ENCODE data around the gene RGPD3. TPM values are rescaled to one million over a fixed set of nuclear protein-coding genes. Genes with fewer than 3 reads are reported as not detected.

Gene RGPD3
- total and polyA plus RNA-seq, 4 donors, result 0.07 to 0.85 (median 0.36) TPM

- TF ChIP-seq REST (IDR thresholded peaks at IDR 0.05) (no peak), ATF3 (IDR thresholded peaks at IDR 0.05) (no peak), YY1 (IDR thresholded peaks at IDR 0.05) (no peak), FOXA2 (IDR thresholded peaks at IDR 0.05) (no peak), SP1 (IDR thresholded peaks at IDR 0.05) (no peak), RXRA (IDR thresholded peaks at IDR 0.05) (no peak), TAF1 (conservative IDR thresholded peaks at IDR 0.05) (no peak), RAD21 (IDR thresholded peaks at IDR 0.05) (no peak), EGR1 (IDR thresholded peaks at IDR 0.05; ENCODE audit: low read depth in 2 of 2) (no peak)
- TF ChIP-seq, protein P1, sequence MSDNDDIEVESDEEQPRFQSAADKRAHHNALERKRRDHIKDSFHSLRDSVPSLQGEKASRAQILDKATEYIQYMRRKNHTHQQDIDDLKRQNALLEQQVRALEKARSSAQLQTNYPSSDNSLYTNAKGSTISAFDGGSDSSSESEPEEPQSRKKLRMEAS (IDR thresholded peaks at IDR 0.05), result no peak
- WGBS, result 82% methylated on average over 12 of the region's 12 CpGs
- Histone ChIP-seq H3K9me3 (ENCODE audit: control insufficient read depth in 4 of 4, low read length in 3 of 4) (no peaks in the 10 kb centered on the region), H3K27me3 (ENCODE audit: control insufficient read depth in 4 of 4, insufficient read depth in 4 of 4, low read length in 3 of 4) (no peaks in the 10 kb centered on the region), H3K4me1 (ENCODE audit: control insufficient read depth in 4 of 4, insufficient read depth in 4 of 4, low read length in 3 of 4) (no peaks in the 10 kb centered on the region), H3K9ac (ENCODE audit: low read depth in 1 of 2, low read length in 2 of 2) (no peak overlapping the region), H3K27ac (ENCODE audit: low read depth in 1 of 2, low read length in 2 of 2) (no peak overlapping the region), H3K36me3 (ENCODE audit: control insufficient read depth in 4 of 4, insufficient read depth in 3 of 4, low read depth in 1 of 4, low read length in 3 of 4) (no peaks in the 10 kb centered on the region), H3K4me3 (ENCODE audit: low read depth in 1 of 3, low read length in 3 of 3) (no peak overlapping the region)
- no peak for DNase-seq (ENCODE audit: low spot score)
These were observed 101.9 kb downstream of the RGPD3 start for GRCh38 chr2:106366204-106366885.

DNA sequence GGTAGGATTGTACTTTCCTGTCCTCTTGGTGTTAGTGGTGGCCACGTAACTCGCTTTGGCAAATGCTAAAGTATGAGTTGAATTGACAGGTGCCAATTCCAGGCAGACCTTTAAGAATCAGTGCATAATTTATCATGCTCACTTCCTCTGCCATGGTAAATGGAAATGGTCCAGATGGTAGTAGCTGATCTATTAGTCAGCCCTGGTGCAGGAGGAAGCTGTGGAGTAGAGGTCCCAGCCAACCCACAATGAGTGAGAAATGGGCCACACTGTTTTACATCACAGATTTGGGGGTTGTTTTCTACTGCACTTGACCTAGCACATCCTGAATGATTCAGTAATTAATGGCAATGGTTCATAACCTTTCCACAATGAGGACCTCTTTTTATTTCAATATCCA is 104.4 kb downstream of the RGPD3 start:
- Histone ChIP-seq H3K27ac (ENCODE audit: low read depth in 1 of 2, low read length in 2 of 2) (no peak overlapping the region), H3K4me3 (ENCODE audit: low read depth in 1 of 3, low read length in 3 of 3) (no peak overlapping the region), H3K4me1 (ENCODE audit: control insufficient read depth in 4 of 4, insufficient read depth in 4 of 4, low read length in 3 of 4) (no peaks in the 10 kb centered on the region), H3K36me3 (ENCODE audit: control insufficient read depth in 4 of 4, insufficient read depth in 3 of 4, low read depth in 1 of 4, low read length in 3 of 4) (no peaks in the 10 kb centered on the region), H3K9me3 (ENCODE audit: control insufficient read depth in 4 of 4, low read length in 3 of 4) (no peaks in the 10 kb centered on the region), H3K27me3 (ENCODE audit: control insufficient read depth in 4 of 4, insufficient read depth in 4 of 4, low read length in 3 of 4) (no peaks in the 10 kb centered on the region), H3K9ac (ENCODE audit: low read depth in 1 of 2, low read length in 2 of 2) (no peak overlapping the region)
- no peak for TF ChIP-seq HNF4A (conservative IDR thresholded peaks at IDR 0.05)
- TF ChIP-seq RAD21 (IDR thresholded peaks at IDR 0.05), result no peak
- no peak for TF ChIP-seq EGR1 (IDR thresholded peaks at IDR 0.05; ENCODE audit: low read depth in 2 of 2)
- no peak for TF ChIP-seq SP1 (IDR thresholded peaks at IDR 0.05)
- no peak for TF ChIP-seq RXRA (IDR thresholded peaks at IDR 0.05)
- TF ChIP-seq GABPA (IDR thresholded peaks at IDR 0.05 in 1 of 2, conservative IDR thresholded peaks at IDR 0.05 in 1 of 2), result no peak
- no peak for TF ChIP-seq ATF3 (IDR thresholded peaks at IDR 0.05)
- TF ChIP-seq TAF1 (conservative IDR thresholded peaks at IDR 0.05), result no peak
- no peak for TF ChIP-seq NR2F2 (IDR thresholded peaks at IDR 0.05)
- no peak for TF ChIP-seq HNF4G (IDR thresholded peaks at IDR 0.05)
- TF ChIP-seq FOXA1 (IDR thresholded peaks at IDR 0.05), result no peak
- no peak for TF ChIP-seq YY1 (IDR thresholded peaks at IDR 0.05)
- no peak for TF ChIP-seq REST (IDR thresholded peaks at IDR 0.05)
- TF ChIP-seq, protein P2, sequence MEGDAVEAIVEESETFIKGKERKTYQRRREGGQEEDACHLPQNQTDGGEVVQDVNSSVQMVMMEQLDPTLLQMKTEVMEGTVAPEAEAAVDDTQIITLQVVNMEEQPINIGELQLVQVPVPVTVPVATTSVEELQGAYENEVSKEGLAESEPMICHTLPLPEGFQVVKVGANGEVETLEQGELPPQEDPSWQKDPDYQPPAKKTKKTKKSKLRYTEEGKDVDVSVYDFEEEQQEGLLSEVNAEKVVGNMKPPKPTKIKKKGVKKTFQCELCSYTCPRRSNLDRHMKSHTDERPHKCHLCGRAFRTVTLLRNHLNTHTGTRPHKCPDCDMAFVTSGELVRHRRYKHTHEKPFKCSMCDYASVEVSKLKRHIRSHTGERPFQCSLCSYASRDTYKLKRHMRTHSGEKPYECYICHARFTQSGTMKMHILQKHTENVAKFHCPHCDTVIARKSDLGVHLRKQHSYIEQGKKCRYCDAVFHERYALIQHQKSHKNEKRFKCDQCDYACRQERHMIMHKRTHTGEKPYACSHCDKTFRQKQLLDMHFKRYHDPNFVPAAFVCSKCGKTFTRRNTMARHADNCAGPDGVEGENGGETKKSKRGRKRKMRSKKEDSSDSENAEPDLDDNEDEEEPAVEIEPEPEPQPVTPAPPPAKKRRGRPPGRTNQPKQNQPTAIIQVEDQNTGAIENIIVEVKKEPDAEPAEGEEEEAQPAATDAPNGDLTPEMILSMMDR (IDR thresholded peaks at IDR 0.05; ENCODE audit: low read depth, low read length, missing input control), result no peak
- TF ChIP-seq, protein P1 (IDR thresholded peaks at IDR 0.05), result no peak
- no peak for TF ChIP-seq ZBTB33 (IDR thresholded peaks at IDR 0.05)
- TF ChIP-seq JUND (IDR thresholded peaks at IDR 0.05), result no peak
- TF ChIP-seq FOXA2 (IDR thresholded peaks at IDR 0.05), result no peak
- WGBS, result 91% methylated on average over 2 of the region's 2 CpGs
- no peak for DNase-seq (ENCODE audit: low spot score)

Measured in liver (tissue), 9 donors.